Measurements from ENCODE around the gene CCDC28A.
"Not testable (repeated sequence)": the region's sequence is repeated elsewhere in the genome, so short reads cannot be mapped to it uniquely, and the experiment has no call there.

The CCDC28A gene

DNA sequence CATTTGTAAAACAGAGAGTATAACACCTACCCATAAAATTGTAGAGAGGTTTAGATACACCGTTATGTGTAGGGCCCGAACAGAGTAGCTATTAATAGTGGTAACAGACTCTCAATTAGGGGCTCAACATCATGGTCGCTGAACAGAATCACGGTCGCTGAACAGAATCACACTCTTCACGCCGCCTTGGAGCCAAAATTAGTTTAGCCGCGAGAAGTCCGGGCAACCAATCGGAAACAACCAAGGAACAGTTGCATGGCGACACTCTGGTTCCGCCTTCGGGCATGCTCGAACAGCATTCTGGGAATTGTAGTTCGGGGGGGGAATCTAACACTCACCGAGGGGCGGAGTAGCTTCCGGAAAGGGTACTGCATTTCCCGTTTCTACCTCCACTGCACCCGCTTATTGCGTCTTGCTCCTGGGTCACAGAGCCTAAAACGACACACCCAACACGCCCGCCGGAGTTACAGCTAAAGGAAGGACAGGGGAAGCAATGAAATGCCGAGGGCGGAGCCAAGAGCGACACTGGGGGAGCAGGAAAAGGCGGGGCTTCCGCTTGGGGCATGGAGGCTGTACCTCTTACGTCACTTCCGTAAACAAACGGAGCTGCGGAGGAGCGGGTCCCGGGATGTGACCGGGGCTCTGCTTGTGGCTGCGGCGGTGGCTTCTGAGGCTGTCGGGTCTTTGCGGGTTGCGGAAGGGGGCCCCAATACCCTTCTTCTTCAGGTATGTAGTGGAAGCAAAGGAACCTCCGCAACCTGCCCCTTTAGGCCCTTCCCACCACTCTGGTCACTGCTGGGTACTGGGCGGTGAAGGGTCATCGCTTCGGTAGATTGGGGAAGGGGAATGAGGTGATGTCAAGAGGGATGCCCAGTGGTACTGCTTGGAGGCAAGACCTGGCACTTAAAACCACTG, at the start of gene CCDC28A:
CCDC28A (plus strand) TSS at position 593 of the 915 bp plus-strand sequence. CDS start 2,352 bp downstream, outside the sequence.
- DNase-seq (ENCODE audit: low read depth): peak; percentile 96

DNA sequence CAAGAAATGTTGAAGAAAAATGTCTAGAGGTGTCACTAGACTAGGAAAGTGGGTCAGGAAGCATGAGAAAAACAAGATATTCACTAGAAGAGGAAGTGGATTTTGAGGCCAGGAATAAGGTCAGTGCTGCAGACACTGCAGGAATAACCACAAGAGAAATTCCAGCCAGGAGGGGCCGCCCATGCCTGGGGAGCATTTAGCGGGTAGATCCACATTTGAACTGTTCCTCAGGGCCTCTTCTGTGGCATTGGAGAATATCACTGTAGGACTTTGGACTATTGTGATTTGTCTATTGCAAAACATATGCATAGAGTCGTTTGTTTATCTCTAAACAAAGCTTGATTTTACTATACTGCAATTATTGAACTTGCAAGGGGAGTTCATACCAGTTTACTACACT, 49.6 kb upstream of the CCDC28A start:
- peak; percentile 33 for DNase-seq (ENCODE audit: low read depth)

DNA sequence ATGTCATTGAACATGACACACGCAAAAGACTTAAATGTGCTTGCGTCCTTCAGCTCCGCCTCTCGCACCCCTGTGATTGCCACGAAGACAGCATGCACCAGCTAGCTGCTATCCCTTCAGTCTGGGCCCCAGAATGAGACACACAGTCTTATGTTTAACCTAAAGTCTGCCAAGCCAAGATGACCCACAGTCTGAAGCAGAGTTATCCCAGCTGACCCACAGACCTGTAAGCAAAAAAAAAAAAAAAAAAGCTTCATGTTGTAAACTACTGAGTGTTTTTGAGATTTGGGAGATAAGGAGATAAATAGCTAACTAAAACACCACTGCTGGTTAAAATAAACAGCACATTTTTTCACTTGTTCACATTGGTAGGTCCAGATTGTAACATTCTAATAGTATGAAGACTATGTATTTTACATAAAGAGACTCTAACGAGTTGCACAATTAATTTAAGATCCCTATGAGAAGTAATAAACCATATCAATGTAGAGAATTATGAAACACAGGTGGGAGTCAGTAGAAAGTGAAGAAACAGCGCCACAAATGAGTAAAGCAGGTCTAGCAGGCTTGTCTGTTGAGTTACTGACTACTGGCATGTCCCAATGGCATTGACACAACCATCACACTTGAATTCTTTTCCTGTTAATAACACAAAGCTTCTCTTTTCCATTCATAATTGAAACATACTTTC, 47.4 kb upstream of the CCDC28A start:
- no peak for DNase-seq (ENCODE audit: low read depth)

DNA sequence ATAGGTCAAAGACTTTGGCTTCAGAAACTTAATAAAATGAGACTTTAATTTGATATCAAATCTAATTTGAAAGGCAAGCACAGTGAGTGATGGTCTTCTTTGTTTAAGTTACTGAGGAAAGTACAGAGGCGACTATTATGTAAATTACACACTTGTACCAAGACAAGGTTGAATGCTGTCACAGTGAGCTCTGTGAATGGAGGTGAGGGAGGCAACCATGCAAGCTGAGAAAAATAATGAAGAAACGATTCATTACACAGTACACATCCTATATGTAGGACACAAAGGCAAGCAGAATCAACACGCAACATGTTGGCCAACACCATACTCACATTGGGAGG, 46.8 kb upstream of the CCDC28A start:
- no peak for DNase-seq (ENCODE audit: low read depth)

DNA sequence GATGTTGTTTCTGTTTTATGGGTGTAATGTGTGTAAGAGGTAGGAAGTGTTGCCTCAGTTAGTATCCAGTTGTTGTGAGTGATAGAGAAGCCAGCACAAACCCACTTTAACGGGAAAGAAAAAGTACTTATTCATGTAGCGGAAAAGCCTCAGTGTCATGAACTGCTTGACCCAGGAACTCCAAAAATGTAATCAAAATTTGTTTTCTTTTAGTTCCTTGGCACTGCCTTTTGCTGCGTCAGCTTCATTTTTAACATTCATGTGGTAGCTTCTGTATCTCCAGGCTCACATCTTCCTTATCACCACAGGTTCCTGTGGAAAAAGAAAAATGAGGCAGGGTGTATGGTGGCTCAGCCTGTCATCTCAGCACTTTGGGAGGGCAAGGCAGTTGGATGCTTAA, 46.4 kb upstream of the CCDC28A start:
- DNase-seq (ENCODE audit: low read depth): no peak

DNA sequence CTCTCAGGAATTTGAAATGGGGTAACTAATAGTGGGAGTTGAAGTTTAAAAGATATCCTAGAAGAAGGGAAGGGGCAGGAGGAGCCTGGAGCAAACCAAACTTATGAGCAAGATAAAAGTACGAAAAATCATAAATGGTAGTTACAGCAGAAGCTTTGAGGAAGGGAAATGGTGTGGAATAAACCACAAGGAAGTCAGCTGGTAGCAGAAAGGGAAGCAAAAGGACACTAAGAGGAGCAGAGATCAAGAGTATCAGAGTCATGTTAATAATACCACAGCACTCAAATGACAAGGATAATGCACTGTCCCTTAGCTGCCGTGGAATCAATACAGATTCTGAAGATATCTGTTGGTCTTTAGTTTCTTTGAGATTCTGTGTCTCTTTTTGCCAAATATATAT, 44.9 kb upstream of the CCDC28A start:
- DNase-seq (ENCODE audit: low read depth): no peak

DNA sequence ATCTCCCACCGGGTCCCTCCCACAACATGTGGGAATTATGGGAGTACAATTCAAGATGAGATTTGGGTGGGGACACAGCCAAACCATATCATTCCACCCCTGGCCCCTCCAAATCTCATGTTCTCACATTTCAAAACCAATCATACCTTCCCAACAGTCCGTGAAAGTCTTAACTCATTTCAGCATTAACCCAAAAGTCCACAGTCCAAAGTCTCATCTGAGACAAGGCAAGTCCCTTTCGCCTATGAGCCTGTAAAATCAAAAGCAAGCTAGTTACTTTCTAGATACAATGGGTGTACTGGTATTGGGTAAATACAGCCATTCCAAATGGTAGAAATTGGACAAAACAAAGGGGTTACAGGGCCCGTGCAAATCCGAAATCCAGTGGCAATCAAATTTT, 43.5 kb upstream of the CCDC28A start:
- DNase-seq (ENCODE audit: low read depth): not testable (repeated sequence)

DNA sequence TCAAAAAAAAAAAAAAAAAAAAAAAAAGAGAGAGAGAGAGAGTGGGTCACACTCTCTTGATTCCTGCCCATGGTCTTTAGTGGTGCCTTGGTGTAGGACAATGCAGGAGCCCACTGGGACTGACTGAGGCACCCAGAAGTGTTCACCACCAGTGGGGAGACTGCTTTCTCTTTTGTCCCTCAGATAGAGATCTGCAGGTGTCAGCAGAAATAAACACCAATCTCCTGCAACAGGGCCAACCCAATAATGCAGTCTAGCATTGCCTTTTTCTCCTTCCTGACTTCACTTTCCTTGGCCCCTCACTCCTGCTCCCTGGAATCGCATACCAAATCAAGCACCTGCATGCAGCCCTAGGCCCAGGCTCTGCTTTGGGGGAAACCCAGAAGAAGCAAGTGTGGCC, 39.0 kb upstream of the CCDC28A start:
- no peak for DNase-seq (ENCODE audit: low read depth)

DNA sequence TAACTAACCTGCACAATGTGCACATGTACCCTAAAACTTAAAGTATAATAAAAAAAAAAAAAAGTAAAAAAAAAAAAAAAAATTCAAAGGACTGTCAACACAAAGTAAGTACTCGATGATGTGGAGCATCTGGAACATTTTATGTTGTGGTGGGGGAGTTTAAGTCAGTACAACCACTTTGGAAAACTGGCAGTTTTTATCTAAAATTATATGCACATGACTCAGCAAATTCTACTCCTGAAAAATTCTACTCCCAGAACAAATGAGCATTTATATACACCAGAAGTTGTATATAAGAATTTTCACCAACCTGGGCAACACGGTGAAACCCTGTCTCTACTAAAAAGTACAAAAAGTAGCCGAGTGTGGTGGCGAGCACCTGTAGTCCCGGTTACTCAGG, 36.9 kb upstream of the CCDC28A start:
- DNase-seq (ENCODE audit: low read depth): no peak

DNA sequence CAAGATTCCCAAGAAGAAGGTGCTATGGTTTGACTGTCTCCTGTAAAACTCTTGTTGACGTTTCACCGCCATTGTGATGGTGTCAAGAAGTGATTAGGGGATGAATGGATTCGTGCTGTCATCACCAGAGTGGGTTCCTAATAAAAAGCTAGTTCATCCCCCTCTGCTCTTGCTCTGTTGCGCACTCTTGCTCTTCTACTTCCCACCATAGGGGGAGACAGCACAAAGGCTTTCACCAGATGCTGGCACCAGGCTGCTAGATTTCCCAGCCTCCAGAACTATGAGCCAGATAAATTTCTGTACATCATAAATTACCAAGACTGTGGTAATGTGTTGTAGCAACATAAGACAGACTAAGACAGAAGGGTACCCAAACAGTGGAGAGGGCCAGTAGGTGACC, 21.6 kb upstream of the CCDC28A start:
- peak; percentile 4 for DNase-seq (ENCODE audit: low read depth)

DNA sequence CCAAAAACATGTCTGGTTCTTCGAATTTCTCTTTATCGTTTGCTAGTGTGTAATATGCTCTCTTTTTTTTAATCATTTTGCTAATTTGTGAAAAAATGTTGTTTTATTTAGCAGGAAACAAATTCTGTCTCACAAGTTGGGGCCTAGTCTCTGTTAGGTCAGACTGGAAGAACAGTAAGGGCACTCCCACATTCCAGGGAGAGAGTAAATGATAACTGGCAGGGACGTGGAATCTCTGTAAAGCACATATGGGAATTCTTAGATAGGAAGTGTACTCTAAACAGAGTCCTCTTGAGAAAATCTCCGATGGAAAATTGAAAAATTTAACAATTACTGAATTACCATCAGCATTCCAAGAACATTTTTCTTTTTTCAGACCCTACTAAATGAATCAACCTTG, 16.4 kb upstream of the CCDC28A start:
- DNase-seq (ENCODE audit: low read depth): no peak

DNA sequence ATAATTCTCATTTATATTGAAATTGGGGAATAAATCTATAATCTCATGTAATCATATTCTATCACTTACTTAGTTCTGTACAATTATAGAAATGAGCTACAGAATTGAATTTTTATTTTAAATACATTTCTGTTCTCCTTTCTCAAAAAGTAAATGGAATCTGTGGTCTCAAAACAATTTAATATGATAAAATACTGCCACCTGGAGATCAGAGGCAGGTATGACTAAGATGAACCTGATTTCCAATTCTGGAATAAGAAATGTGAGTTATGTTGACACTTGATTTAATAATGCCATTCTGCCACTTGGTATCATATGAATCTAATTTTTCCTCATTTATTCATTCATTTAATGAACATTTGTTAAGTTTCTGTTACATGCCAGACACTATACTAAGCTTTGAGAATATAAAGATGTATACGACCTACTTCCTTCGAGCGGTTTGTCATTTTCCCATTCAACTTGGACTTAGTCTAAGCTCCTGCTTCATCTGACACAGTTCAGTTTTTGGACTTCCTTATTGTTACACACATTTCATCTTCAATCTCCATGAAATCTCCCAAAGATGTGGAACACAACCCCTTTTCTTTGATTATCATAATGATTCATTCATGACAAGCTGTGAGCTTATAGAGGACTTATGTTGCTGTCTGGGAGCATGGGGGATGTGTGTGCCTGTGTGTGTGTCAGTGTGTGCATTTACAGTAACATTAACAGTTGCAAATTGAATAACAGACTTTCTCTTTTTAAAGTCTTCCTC, 7.5 kb upstream of the CCDC28A start:
- DNase-seq (ENCODE audit: low read depth): peak; percentile 63

DNA sequence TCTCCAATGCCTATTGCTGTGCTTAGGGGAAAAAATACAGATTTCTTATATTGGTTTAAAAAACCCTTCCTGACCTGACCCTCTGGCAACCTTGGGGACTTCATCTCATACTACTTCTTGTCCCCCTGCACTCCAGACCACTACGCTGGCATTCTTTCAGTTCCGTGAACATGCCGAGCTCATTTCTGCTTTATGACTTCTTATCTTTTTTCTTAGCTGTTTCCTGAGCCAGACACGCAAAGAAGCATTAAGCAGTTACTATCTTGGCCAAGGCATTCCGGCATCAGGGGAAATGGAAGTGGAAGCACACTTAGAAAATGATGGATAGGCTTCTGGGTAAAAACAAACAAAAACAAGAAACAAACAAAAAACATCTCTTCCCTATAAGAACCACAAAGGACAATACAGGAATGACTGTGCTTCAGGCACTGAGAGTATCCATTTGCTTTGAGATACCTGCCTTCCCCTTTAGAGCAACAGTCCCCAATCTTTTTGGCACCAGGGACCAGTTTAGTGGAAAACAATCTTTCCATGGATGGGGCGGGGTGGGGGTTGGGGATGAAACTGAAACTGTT, 4.4 kb upstream of the CCDC28A start:
- no peak for DNase-seq (ENCODE audit: low read depth)

DNA sequence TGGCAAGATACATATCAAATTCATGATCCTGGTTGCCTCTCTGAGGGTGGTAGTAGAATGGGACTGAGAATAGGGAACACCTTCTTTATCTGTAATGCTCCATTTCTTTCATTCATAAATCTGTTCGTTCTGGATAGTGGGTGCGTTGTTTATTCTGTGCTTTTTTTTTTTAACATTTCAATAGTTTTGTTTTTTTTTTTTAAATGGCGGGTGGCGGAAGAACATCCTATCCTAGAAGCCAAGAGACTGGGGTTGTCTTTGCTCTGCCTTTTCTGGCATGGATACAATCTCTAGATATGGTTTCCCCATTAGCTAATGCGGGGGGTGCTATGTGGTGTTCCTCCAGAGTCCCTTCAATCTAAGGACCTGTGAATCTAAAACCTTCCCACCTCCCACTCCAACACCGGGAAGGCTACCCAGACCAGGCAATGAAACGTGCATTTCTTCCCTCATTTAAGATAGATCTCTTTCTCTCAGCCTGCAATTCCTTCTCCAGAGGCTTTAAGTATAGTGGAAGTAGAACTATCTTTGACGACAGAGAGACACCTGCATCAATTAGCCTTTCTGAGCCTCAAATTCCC, 883 bp upstream of the CCDC28A start:
- DNase-seq (ENCODE audit: low read depth): peak; percentile 28

DNA sequence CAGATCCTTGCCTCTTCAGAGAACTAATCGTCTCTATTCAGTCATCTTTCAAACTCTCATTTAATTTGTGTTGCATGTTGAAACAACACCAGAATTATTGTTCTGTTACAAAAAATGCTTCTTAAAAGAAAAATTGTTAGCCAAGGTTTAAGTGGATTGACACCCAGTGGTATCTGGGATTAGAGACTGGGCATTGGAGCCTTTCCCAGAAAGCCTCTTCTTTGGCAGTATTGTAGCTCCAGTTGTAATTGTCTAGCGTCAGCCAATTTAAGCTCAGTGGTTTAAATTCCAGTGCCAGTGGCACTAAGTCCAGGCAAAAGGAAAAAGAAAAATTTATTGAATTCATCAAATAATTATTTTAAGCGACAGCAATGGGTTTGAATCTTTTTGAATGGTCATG, 801 bp downstream of the CCDC28A start:
- no peak for DNase-seq (ENCODE audit: low read depth)

DNA sequence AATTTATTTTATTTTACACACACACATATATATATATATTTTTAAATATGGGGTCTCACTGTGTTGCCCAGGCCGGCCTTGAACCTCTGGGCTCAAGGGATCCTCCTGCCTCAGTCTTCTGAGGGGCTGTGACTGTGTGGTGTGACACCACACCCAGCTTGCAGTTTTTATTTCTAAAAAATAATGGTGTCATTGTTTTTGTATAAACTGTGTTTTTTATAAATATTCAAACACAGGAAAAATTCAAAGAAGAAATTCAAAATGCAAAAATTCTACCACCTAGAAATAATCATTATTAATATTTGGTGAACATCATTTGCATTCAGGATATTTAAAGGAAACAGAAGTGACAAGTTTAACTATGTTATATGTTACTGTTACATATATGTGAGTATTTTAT, 3.1 kb downstream of the CCDC28A start:
- no peak for DNase-seq (ENCODE audit: low read depth)

DNA sequence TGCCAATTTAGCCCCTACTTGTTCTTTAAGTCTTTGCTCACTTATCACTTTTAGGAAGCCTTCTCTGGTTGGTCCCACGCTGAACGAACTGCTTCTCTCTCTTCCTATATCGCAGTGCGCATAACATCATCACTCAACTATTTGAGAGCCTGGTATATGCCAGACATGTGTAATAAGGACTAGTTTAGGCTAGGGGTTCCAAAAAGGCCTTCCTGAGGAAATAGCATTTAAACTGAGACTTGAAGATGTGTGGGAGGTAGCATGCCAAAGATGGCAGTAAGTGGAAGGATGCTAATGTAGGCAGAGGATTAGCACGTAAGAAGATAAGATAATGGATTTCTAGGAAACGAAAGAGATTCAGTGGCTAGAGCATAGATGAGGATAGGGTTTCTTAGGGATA, 4.8 kb downstream of the CCDC28A start:
- no peak for DNase-seq (ENCODE audit: low read depth)

DNA sequence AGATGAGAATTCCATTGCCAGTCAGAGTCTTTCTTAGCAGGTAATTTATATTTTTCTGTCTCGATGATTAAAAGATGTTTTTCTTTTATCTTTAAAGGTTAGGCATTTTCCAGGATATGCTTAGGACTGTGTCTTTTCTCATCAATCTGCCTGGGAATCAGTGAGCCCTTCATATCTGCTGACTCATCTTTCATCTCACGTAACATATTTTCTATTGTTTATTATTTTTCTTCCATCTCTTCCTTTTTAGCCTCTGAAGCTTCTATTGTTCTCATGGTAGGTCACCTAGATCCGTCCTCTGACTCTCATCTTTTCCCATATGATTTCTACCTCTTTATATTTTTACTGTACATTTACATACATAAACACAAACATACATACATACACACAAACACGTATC, 8.7 kb downstream of the CCDC28A start:
- DNase-seq (ENCODE audit: low read depth): no peak

DNA sequence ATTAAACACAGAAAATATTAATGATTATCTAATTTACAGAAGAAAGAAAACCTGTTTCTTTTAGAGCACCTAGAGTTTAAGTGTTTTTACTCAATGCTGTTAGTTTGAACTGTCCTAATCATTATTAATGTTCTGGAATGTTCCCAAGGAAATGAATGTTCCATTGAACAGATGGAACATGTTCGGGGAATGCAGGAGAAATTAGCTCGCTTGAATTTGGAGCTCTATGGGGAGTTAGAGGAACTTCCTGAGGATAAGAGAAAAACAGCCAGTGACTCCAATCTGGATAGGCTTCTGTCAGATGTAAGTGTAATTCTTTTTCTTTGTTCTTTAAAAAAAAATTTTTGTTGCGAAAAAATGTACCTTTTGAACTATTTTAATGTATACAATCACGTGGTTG, 11.5 kb downstream of the CCDC28A start:
- DNase-seq (ENCODE audit: low read depth): no peak

DNA sequence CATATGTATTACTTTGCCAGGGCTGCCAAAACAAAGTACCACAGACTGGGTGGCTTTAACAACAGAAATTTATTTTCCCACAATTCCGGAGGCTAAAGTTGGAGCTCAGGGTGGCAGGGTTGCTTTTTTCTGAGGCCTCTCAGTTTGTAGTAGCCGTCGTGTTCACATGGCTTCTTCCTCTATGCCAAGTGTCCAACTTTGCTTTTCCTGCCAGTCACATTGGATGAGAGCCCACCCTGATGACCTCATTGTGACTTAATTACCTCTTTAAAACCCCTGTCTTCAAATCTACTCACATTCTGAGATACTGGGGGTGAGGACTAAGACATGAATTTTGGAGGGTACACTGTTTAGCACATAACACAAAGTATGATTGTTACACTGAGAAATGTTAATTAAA, 12.4 kb downstream of the CCDC28A start:
- no peak for DNase-seq (ENCODE audit: low read depth)

DNA sequence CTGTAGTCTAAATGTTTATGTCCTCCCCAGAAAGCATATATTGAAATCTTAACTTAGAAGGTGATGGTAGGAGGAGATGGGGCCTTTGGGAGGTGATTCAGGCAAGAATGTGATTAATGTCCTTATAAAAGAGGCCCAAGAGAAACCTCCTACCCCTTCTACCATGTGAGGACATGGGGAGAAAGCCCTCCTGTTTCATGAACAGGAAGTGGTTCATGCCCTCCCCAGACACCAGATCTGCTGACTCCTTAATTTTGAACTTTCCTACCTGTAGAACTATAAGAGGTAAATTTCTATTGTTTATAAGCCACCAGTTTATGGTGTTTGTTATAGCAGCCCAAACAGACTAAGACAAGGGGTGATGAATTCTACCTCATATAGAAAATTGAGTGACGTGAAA, 13.6 kb downstream of the CCDC28A start:
- no peak for DNase-seq (ENCODE audit: low read depth)

All from ELR (cell line).